A549 (cell line): ENCODE measurements around the gene BPNT1. TPM values are rescaled to one million over a fixed set of nuclear protein-coding genes. Genes with fewer than 3 reads are reported as not detected.
A peak's percentile ranks its signal among the peaks of the same experiment; 100 is the strongest.

ENCODE experiments used
- ATAC-seq, 2 experiments: fragments of 200-7000 bp in 1 of 2; fragments of >200 bp in 1 of 2; cut with Nextera tagmentation in 1 of 2; cut with Tn5 transposase in 1 of 2; 3 replicates each; pipeline versions ENCODE4 v1.8.0 to v1.9.1; 2018 to 2020; ENCODE audit warnings: mild to moderate bottlenecking in 1 of 2, moderate library complexity in 1 of 2
- CTCF ChIA-PET: fragments of 300-600 bp; sonication (Branson Sonifier 250); formaldehyde crosslinking; extraction: SDS; loops from one replicate; lab custom pipeline; 2021; ENCODE audit warnings: antibody characterized with exemption, inconsistent platforms; lab: Yijun Ruan, JAX
- POLR2A ChIA-PET: fragments of 350-600 bp; formaldehyde crosslinking; extraction: SDS; loops from one replicate; lab custom pipeline; 2021; ENCODE audit warnings: antibody characterized with exemption, inconsistent platforms; lab: Yijun Ruan, JAX
- DNase-seq, 2 experiments: peaks; one replicate each; pipeline versions ENCODE4 v3.0.0 to v3.0.0-alpha.2; 2011 to 2016; ENCODE audit warnings: low read depth in 1 of 2, low spot score in 1 of 2
- FAIRE-seq: peaks from 2 replicates; lab custom pipeline; 2011; peaks lifted over from hg19 to GRCh38; lab: Jason Lieb, UNC
- H3K27ac ChIP-seq, 2 experiments: fragments of >200 bp; sonication (Bioruptor Twin); formaldehyde crosslinking; 3 replicates each; pipeline ENCODE4 v1.5.1; 2016 to 2017
- H3K4me1 ChIP-seq: fragments of >200 bp; sonication (Bioruptor Twin); formaldehyde crosslinking; 3 replicates; pipeline ENCODE4 v1.6.1; 2016
- H3K4me2 ChIP-seq: fragments of >200 bp; sonication (Bioruptor Twin); formaldehyde crosslinking; 3 replicates; pipeline ENCODE4 v1.6.1; 2016
- H3K4me3 ChIP-seq: fragments of >200 bp; sonication (Bioruptor Twin); formaldehyde crosslinking; 3 replicates; pipeline ENCODE4 v1.5.1; 2016
- H3K9me3 ChIP-seq: fragments of >200 bp; sonication (Bioruptor Twin); formaldehyde crosslinking; 3 replicates; pipeline ENCODE4 v1.6.1; 2016
- BHLHE40 ChIP-seq: IDR thresholded peaks from 2 replicates; pipeline ENCODE4 v1.6.1; 2012; ENCODE audit warnings: low read depth, low read length, inconsistent platforms
- CBX2 ChIP-seq: fragments of 200-600 bp; sonication (generic); IDR thresholded peaks from 2 replicates; pipeline ENCODE4 v1.6.1; 2016; ENCODE audit warnings: low read depth, mild to moderate bottlenecking, borderline replicate concordance
- CHD2 ChIP-seq: fragments of 150-350 bp; IDR thresholded peaks from 2 replicates; pipeline ENCODE4 v1.6.1; 2014; ENCODE audit warnings: low read length; ENCODE audit not compliant: partially characterized antibody
- EHMT2 ChIP-seq: fragments of 200-600 bp; sonication (generic); IDR thresholded peaks from 2 replicates; pipeline ENCODE4 v1.6.1; 2016; ENCODE audit warnings: antibody characterized with exemption, low read depth, mild to moderate bottlenecking, moderate library complexity
- ESRRA ChIP-seq: fragments of 150-350 bp; IDR thresholded peaks from 2 replicates; pipeline ENCODE4 v1.6.1; 2014; ENCODE audit warnings: mild to moderate bottlenecking, low read length, borderline replicate concordance
- FOSL2 ChIP-seq, 2 experiments: fragments of 450-650 bp in 1 of 2; fragments of >200 bp in 1 of 2; sonication (Bioruptor Twin) in 1 of 2; formaldehyde crosslinking; IDR thresholded peaks; 2 replicates each; pipeline versions ENCODE4 v1.5.0 to v1.6.1; 2016 to 2020; ENCODE audit warnings: mild to moderate bottlenecking in 1 of 2, moderate library complexity in 1 of 2
- FOXS1 ChIP-seq: fragments of 250-450 bp; sonication (Bioruptor Pico); IDR thresholded peaks from 2 replicates; pipeline ENCODE4 v1.5.0; 2020; ENCODE audit warnings: mild to moderate bottlenecking, moderate library complexity
- GATA3 ChIP-seq: IDR thresholded peaks from 2 replicates; pipeline ENCODE4 v1.6.1; 2012; ENCODE audit warnings: borderline replicate concordance
- HDAC2 ChIP-seq: fragments of 200-600 bp; sonication (generic); IDR thresholded peaks from 2 replicates; pipeline ENCODE4 v1.6.1; 2016
- HOXB13 ChIP-seq: fragments of 250-450 bp; sonication (Bioruptor Pico); IDR thresholded peaks from 2 replicates; pipeline ENCODE4 v1.5.0; 2020; ENCODE audit warnings: low read depth, mild to moderate bottlenecking, moderate library complexity
- HOXB5 ChIP-seq: fragments of 250-450 bp; sonication (Bioruptor Pico); IDR thresholded peaks from 2 replicates; pipeline ENCODE4 v1.5.0; 2020; ENCODE audit warnings: mild to moderate bottlenecking, moderate library complexity
- MYC ChIP-seq: IDR thresholded peaks from 2 replicates; pipeline ENCODE4 v1.6.1; 2012; ENCODE audit warnings: mild to moderate bottlenecking, inconsistent platforms, low read length, improper control_type of control experiment, borderline replicate concordance
- NR3C1 ChIP-seq: fragments of >200 bp; sonication (Bioruptor Twin); formaldehyde crosslinking; IDR thresholded peaks from 3 replicates; pipeline ENCODE4 v1.6.1; 2017
- RAD21 ChIP-seq, 2 experiments: fragments of >200 bp in 1 of 2; sonication (Bioruptor Twin) in 1 of 2; formaldehyde crosslinking in 1 of 2; IDR thresholded peaks in 1 of 2; conservative IDR thresholded peaks in 1 of 2; 2 replicates in 1 of 2; 3 replicates in 1 of 2; pipeline ENCODE4 v1.6.1; 2012 to 2018; ENCODE audit warnings: inconsistent platforms in 1 of 2
- RARB ChIP-seq: fragments of 250-450 bp; sonication (Bioruptor Pico); IDR thresholded peaks from 2 replicates; pipeline ENCODE4 v1.8.0; 2021; ENCODE audit warnings: mild to moderate bottlenecking, moderate library complexity
- SMC3 ChIP-seq: fragments of >200 bp; sonication (Bioruptor Twin); formaldehyde crosslinking; IDR thresholded peaks from 3 replicates; pipeline ENCODE4 v1.6.1; 2018; ENCODE audit warnings: inconsistent platforms
- ZSCAN20 ChIP-seq: fragments of 250-450 bp; sonication (Bioruptor Pico); IDR thresholded peaks from 2 replicates; pipeline ENCODE4 v1.8.0; 2022; ENCODE audit warnings: mild to moderate bottlenecking, moderate library complexity
- WGBS: methylation state at CpG from one replicate; pipeline ENCODE4 v1.1.6; 2017; ENCODE audit errors: missing lambda C conversion rate; 5-methylcytosine and 5-hydroxymethylcytosine counted together
- polyA plus RNA-seq, 4 experiments: library from polyadenylated mRNA; depleted of rRNA in 3 of 4; stranded (reverse); fragments of >200 nt; fragmentation: RNase III in 1 of 4; extraction: RNeasy Plus Mini Kit Qiagen cat#74134 plus additional on column Dnase treatment in 1 of 4; gene quantifications; 2 replicates in 3 of 4; 3 replicates in 1 of 4; pipeline ENCODE4 v1.2.3, GENCODE V29; 2011 to 2017
- TF ChIP-seq, protein P1 (sequence below): fragments of 250-450 bp; sonication (Bioruptor Pico); IDR thresholded peaks from 2 replicates; pipeline ENCODE4 v1.5.0; 2021; ENCODE audit warnings: mild to moderate bottlenecking, moderate library complexity, borderline replicate concordance
- TF ChIP-seq, protein P2 (sequence below): fragments of >200 bp; sonication (Bioruptor Twin); formaldehyde crosslinking; IDR thresholded peaks from 3 replicates; pipeline ENCODE4 v1.6.1; 2016

Gene BPNT1
- polyA plus RNA-seq, 2 of the 4 experiments (the other 2 are of a cell fraction) = 27.0 to 43.5 TPM

DNA sequence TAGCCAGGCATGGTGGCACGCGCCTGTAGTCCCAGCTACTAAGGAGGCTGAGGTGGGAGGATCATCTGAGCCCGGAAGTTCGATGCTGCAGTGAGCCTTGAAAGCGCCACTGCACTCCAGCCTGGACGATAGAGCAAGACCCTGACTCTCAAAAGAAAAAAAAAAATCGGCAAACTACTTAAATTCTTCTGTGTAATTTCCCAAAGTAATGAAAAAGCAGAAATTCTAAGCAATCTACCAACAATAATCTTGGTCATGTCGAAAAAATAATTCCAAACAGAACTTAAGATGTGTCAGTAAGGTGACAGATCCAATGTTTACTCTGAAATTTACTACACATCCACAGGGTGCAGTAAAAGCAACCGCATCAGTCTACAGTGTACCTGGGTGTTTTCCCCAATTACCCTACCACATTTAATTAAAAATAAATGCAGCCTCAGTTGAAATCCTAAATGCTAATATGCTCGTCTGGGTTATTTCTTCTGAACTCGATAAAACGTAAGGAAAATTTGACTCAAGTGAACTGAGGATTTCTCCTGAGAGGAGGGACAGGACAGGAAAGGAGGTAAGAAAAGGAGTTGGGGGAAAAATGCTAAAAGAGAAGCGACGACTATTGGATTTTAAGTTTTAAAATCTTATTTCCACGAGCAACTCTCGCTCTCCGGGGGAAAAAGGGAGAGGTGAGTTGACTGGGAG is 44.1 kb downstream of the BPNT1 start:
- H3K4me3 ChIP-seq = peak overlapping the region; percentile 74
- TF ChIP-seq HOXB13 (CRISPR knock-in tag) = no peak
- TF ChIP-seq, protein P1, sequence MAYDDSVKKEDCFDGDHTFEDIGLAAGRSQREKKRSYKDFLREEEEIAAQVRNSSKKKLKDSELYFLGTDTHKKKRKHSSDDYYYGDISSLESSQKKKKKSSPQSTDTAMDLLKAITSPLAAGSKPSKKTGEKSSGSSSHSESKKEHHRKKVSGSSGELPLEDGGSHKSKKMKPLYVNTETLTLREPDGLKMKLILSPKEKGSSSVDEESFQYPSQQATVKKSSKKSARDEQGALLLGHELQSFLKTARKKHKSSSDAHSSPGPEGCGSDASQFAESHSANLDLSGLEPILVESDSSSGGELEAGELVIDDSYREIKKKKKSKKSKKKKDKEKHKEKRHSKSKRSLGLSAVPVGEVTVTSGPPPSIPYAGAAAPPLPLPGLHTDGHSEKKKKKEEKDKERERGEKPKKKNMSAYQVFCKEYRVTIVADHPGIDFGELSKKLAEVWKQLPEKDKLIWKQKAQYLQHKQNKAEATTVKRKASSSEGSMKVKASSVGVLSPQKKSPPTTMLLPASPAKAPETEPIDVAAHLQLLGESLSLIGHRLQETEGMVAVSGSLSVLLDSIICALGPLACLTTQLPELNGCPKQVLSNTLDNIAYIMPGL (CRISPR knock-in tag) = no peak
- no peak for TF ChIP-seq CBX2
- TF ChIP-seq FOSL2 (IDR thresholded peaks at IDR 0.05) = no peak
- no peak for TF ChIP-seq FOSL2 (CRISPR knock-in tag; IDR thresholded peaks at IDR 0.05)
- TF ChIP-seq GATA3 = no peak
- no peak for TF ChIP-seq CHD2
- TF ChIP-seq HOXB5 (CRISPR knock-in tag) = no peak
- no peak for TF ChIP-seq ESRRA
- peaks cover 12% of the 10 kb centered on the region; the same call in 2 of the 3 replicates for H3K4me1 ChIP-seq
- DNase-seq (peak; percentile 27 to 33), ATAC-seq (peak; percentile 55 to 64), FAIRE-seq (no peak)
- 8% methylated on average over 17 of the region's 17 CpGs for WGBS
- no peaks in the 10 kb centered on the region for H3K9me3 ChIP-seq
- peak overlapping the region; percentile 81 for H3K4me2 ChIP-seq
- ChIA-PET CTCF (interaction anchor here (0.7 kb wide), 2 partner anchors 34 to 54 kb away, joined by 3 read pairs; no protein-coding TSS in a partner anchor), POLR2A (no interaction called here)
- H3K27ac ChIP-seq = peak overlapping the region; percentile 85 to 92

DNA sequence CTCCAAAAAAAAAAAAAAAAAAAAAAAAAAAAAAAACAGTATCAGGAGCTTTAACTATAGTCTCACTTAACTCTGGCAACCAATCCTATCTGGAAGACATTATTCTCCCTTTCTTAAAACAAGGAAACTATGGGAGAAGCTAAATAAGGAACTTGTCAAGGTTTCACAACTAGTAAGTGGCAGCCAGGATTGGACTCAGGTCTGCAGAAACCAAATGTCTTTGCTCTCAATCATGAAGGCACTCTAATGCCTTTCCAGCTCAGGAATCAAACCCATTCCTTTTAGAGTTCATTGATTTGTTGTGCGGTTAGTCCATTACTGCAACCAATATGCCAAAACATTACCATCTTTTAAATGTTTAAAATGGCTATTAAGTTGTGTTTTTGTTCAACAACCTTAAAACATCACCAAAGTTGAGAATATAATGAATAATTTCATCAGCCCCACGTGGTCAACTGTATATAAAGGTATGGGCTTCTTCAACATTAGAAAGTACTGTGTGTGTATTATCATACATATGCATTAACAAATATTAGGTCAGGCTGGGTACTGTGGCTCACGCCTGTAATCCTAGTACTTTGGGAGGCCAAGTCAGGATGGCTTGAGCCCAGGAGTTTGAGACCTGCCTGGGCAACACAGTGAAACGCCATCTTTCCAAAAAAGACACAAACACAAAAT is 44.8 kb downstream of the BPNT1 start:
- POLR2A ChIA-PET = no interaction called here
- TF ChIP-seq RAD21 (conservative IDR thresholded peaks at IDR 0.05 in 1 of 2, IDR thresholded peaks at IDR 0.05 in 1 of 2) = no peak
- no peak for TF ChIP-seq HOXB5 (CRISPR knock-in tag)
- TF ChIP-seq SMC3 = no peak
- no peak for TF ChIP-seq CHD2
- no peak for TF ChIP-seq NR3C1
- no peak for TF ChIP-seq BHLHE40
- no peak for TF ChIP-seq EHMT2
- ATAC-seq (no peak), FAIRE-seq (no peak), DNase-seq (no peak)
- WGBS = 42% methylated on average over 4 of the region's 4 CpGs
- Histone ChIP-seq H3K4me3 (peak overlapping the region; percentile 74), H3K9me3 (no peaks in the 10 kb centered on the region), H3K4me1 (peaks cover 12% of the 10 kb centered on the region; the same call in 2 of the 3 replicates), H3K27ac (peak overlapping the region; percentile 85 to 92), H3K4me2 (peak overlapping the region; percentile 81)
- CTCF ChIA-PET = no interaction called here

DNA sequence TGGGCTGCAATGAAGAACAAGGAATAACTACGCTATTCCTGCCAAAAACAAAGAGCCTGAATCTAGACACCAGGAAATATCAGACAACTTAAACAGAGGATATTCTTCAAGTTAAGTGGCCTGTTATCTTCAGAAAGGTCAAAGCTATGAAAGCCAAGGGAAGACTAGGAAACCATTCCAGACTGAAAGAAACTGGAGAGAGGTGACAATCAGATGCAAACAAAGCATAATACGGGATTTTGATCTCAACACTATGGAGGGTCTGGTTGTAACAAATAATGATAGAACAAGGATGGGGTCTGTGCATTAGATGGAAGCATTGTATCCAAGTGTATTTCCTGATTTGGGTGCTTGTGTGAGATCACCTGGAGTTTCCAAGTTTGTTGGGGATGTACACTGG is 45.9 kb downstream of the BPNT1 start:
- Histone ChIP-seq H3K4me1 (peaks cover 12% of the 10 kb centered on the region; the same call in 2 of the 3 replicates), H3K27ac (no peak overlapping the region), H3K9me3 (no peaks in the 10 kb centered on the region), H3K4me2 (peak overlapping the region; percentile 81; the same call in 2 of the 3 replicates), H3K4me3 (no peak overlapping the region)
- ATAC-seq (no peak), DNase-seq (no peak), FAIRE-seq (no peak)
- WGBS = 88% methylated on average over 2 of the region's 2 CpGs
- ChIA-PET POLR2A (no interaction called here), CTCF (no interaction called here)
- TF ChIP-seq HDAC2 (no peak), FOXS1 (CRISPR knock-in tag) (no peak), RARB (CRISPR knock-in tag) (no peak), MYC (no peak), ZSCAN20 (CRISPR knock-in tag) (no peak)
- TF ChIP-seq, protein P2, sequence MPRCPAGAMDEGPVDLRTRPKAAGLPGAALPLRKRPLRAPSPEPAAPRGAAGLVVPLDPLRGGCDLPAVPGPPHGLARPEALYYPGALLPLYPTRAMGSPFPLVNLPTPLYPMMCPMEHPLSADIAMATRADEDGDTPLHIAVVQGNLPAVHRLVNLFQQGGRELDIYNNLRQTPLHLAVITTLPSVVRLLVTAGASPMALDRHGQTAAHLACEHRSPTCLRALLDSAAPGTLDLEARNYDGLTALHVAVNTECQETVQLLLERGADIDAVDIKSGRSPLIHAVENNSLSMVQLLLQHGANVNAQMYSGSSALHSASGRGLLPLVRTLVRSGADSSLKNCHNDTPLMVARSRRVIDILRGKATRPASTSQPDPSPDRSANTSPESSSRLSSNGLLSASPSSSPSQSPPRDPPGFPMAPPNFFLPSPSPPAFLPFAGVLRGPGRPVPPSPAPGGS = no peak
